CD4-positive, alpha-beta T cell treated with Interleukin-4 for 1 hour (primary cell): ENCODE data around the gene PTCH2.

Experiments
- DNase-seq, 2 donors: peaks; one replicate each; pipeline ENCODE4 v3.0.0-alpha.2; 2020 to 2022

PTCH2 gene

GRCh38 chr1:44776730-44777068 is 66.4 kb downstream of the PTCH2 start:
- no peak for DNase-seq

GRCh38 chr1:44775930-44776729 is 66.9 kb downstream of the PTCH2 start:
- peak; percentile 39 to 53 for DNase-seq

GRCh38 chr1:44775078-44775929 is 67.7 kb downstream of the PTCH2 start, which contains the start of gene RPS8:
Gene RPS8, plus strand, starts transcription at chr1:44775540. Its CDS starts 57 bp downstream, at chr1:44775597.
- peak; percentile 91 to 92 for DNase-seq
